HG02970 (cell line): Measurements from ENCODE around the gene ITPRIP.

Experiments used
- ATAC-seq: cut with Tn5 transposase; IDR thresholded peaks from one replicate; pipeline ENCODE4 v1.9.1; 2021; ENCODE audit warnings: mild to moderate bottlenecking, moderate library complexity, moderate number of reproducible peaks; ENCODE audit not compliant: unreplicated experiment, low FRiP score

The ITPRIP gene

DNA sequence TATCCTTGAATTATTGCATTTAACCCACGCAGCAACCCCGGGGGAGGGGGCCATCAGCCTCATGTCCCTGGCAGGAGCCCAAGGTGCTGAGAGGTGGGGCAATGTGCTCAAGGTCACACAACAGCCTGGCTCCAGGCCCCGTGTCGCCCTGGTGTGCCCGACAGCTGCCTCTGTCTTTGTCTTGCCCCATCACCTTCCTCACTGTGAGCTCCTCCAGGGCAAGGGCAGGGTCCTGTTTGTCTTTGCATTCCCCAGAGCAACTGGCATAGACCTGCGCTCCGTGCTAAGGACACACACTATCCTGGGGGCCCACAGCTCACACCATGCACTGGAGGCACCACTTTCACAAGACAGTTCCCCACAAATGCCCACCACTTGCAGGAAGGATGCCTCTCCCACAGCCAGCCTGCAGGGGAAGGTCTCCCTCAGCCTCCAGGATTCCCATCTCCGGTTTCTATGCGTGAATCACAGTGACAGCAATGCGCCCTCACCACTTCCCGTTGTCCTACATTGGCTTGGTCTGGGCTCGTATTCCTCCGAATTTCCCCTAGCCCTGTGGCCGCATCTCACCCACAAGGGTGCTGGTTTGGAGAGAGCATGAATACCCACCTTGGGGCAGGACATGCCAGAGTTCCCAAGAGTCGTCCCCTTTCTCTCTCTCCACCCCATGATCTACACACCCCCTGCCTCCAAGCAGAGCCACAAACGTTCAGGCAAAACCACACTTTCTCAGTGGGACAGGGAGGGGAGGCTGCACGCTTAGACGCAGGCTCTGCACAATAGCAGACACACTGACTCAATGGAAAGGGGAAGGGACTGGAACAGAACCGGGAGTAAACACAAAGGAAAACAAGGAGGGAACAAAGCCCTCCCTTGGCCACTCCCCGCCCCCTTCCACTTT, 10.3 kb downstream of the ITPRIP start:
- no peak for ATAC-seq

- ATAC-seq: no peak
Measured at GRCh38 chr10:104326991-104327610, 11.2 kb downstream of the ITPRIP start.

DNA sequence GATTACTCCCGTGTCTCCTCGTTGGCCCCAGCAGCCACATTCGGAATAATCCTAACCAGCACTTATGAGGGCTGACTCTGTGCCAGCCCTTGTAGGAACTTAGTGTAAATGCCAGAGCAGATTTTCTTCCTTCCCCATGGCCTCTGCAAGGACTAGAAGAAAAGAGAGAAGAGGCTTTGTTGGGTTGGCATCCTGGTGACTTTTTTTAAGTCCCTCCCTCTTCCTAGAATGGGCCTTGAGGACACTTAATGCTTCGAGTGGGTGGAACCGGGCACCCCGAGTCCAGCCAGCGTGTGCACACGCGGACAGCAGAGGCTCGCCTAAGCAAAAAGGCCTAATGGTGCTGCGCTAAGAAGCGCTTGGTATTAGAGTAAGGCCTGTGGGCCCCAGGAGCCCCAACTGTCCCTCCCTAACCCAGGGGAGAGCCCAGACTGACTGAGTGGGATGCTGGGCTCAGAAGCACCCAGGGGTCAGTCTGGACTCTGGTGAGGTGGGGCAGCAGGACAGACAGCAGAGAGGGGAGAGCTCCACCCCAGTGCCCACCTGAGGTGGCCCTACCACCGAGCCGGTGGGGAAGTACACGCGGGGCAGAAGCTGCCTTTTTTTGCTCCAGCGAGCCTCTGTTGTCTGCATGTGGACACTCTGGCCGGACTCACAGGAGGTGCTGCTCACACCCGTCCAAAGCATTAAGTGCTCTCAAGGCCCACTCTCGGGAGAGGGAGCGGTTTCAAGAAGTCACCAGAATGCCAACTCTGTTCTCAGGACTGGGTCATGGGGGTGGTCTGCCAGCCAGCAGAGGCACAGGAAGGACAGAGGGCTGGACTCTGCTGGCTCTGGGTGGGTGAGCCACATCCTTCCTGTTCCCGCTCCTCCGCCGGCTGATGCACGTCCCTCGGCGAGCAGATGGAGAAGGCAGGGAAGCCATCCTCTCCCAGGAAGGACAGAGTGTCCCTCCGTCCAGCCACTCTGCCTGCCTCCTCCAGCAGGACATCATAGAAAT, 12.5 kb downstream of the ITPRIP start:
- ATAC-seq: no peak

- ATAC-seq: no peak
Measured at GRCh38 chr10:104324931-104325330, 13.3 kb downstream of the ITPRIP start.

DNA sequence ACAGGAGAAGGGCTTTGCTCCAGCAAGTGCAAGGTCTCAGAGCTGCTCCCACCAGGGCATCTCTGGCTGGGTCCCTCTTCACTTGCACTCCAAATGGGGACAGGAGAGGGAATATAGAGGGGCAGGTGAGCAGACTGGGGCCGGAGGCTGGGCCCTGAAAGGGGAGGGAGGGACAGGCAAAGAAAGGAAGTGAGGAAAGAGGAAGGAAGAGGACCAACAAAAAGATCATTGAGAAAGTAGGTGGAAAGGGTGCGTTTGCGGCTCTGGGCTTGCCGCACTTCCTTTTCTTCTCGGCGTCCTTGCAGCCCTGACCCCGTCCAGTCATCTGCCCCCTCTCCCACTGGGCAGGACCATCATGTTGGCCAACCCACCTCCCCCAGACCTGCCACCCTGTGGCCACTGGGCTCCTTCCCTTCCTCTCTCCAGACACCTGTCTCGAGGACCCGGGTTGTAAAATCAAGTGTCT, 14.0 kb downstream of the ITPRIP start:
- ATAC-seq: no peak

GRCh38 chr10:104323760-104324201, 14.5 kb downstream of the ITPRIP start:
- ATAC-seq: no peak

DNA sequence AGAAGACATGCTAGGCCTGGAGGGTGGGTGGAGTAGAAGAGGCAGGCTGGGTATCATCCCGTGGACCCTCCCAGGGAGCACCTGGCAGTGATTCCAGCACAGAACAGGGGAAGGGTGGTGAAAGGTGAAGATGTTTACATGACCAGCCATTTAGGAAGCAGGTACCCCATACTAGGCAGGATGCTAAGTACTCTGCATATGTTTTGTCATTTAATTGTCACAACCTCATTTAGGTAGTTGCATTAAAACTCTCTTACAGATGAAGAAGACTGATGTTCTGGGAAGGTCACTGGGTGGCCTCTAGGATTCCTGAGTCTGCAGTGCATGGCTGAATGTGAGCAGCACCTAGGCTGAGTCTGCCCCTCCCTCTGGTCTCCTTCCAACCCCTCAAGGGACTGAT, 15.2 kb downstream of the ITPRIP start:
- ATAC-seq: no peak

DNA sequence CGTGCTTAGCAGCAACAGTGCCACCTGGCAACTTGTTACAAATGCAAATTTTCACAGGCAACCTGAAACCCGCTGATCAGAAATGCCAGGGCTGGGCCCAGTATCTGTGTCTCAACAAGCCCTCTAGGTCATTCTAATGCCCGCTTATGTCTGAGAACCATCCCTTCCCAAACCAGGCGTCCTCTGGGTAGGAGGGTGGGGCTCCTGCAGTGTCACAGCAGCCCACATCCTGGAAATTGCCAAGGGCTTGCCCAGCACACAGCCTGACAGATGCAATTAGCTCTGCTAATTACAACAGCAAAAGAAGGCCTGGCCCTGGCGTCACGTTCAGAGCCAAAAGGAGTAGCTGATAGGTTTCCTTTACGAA, 15.9 kb downstream of the ITPRIP start:
- ATAC-seq: no peak

DNA sequence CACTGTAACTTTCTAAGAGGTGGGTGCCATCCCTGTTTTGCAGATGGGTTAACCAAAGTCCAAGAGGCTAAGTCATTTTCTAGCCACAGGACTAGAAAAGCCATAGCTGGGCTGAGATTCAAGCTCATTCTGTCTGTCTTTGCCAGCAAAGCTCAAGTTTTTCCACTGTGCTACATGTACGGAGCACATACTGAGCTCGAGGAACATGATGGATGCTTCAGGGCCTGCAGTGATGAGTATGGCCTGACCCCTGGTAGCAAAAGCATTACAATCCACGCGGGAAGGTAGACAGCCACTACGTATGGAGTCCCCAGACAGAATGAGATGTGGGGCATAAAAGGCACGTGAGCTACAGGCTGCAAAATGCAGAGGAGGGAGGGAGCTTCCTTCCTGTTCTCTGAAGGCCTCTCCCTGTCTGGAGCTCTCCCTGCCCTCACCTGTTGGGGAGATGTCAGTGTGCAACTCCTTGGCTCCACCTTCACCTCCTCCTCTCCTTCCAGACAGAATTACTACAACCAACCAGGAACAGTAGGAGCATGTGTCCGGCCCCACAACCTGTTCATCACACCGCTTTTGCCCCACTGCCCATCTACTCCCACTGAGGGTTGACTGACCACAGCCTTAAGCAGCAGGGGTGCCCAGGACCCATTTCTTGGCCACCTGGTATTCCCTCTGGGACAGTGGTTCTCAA, 16.4 kb downstream of the ITPRIP start:
- no peak for ATAC-seq

DNA sequence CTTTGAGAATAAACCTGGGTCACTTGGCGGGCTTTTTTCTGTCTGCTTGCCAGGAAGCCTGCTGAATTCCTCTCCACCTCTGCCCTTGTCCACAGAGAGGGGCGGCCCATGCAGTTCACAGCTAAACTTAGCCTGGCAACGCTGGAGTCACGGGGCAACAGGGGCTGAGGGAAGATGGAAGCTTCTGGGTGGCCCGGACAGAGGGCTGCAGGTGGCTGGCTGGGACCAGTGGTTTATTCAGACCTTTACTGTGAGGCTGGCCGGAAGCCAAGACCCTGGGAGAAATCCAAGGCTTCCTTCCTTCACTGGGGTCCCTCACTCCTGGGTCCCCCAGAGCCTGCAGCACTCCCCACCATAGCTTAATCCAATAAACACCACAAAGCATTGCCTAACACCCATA, 17.0 kb downstream of the ITPRIP start:
- no peak for ATAC-seq

- ATAC-seq: no peak
Measured at GRCh38 chr10:104318810-104319741, 19.2 kb downstream of the ITPRIP start.

- ATAC-seq: no peak
Measured at GRCh38 chr10:104318326-104318725, 19.9 kb downstream of the ITPRIP start.

DNA sequence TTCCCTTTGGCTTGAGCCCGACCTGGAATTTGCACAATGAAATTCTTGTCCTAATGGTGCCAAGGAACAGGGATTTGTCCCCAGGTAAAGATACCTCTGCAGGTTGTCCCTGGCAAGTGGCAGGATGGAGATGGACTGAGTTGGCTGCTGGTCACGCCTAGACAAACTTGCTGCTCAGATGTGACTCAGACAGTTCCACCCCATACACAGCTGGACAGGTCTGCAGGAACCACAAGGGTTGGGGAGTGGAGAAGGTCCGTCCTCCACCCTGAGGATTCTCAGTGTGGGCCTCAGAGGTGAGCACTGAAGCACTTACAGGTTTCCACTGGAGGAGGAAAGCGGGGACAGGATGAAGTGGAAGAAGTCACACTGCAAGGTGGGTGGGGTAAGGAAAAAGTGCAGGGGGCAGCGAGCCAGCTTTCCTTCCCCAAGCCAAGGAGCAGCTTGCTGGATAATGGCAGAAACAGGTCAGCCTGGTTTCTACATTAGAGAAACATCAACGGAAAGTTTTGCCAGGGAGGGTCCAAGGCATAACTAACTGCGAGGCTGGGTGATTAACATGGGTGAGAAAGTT, 20.5 kb downstream of the ITPRIP start:
- ATAC-seq: no peak

DNA sequence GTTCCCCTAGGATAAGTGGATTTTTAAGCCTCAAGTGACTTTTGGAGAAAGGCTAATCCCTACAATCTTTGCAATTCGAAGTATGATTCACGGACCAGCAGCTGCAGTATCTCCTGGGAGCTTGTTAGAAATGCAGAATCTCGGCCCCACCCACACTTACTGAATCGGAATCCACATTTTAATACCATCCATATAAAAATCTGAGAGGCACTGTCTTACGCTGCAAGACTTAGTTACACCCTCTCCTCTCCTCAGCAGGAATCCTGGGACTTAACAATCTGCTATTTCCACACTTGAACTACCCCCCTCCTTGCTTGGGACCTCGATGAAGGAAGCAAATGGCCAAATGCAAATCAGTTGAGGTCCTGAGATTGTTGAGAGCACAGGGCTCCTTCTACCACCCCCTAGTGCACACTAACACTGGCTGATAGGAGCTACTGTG, 21.0 kb downstream of the ITPRIP start:
- ATAC-seq: no peak

- ATAC-seq: no peak
Measured at GRCh38 chr10:104316321-104317099, 21.8 kb downstream of the ITPRIP start.

DNA sequence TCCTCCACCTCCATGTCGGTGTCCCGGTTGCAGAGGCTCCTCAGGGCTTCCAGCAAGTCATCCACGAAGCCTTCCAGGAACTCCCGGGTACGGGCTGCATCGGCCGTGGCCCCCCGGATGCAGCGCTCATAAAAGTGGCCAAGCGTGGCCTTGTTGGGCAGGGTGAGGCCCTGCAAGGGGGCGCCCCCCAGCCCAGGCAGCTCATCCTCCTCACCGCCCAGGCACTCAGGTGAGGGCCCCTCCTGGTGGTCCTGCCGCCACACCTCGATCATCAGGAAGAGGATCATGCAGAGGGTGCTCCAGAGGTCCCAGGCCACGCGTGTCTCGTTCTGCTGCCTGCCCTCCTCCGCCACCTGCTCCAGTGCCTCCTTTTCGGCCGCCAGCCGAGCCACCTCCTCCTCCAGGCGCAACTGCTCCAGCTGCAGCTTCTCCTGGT, 22.8 kb downstream of the ITPRIP start:
- ATAC-seq: no peak

DNA sequence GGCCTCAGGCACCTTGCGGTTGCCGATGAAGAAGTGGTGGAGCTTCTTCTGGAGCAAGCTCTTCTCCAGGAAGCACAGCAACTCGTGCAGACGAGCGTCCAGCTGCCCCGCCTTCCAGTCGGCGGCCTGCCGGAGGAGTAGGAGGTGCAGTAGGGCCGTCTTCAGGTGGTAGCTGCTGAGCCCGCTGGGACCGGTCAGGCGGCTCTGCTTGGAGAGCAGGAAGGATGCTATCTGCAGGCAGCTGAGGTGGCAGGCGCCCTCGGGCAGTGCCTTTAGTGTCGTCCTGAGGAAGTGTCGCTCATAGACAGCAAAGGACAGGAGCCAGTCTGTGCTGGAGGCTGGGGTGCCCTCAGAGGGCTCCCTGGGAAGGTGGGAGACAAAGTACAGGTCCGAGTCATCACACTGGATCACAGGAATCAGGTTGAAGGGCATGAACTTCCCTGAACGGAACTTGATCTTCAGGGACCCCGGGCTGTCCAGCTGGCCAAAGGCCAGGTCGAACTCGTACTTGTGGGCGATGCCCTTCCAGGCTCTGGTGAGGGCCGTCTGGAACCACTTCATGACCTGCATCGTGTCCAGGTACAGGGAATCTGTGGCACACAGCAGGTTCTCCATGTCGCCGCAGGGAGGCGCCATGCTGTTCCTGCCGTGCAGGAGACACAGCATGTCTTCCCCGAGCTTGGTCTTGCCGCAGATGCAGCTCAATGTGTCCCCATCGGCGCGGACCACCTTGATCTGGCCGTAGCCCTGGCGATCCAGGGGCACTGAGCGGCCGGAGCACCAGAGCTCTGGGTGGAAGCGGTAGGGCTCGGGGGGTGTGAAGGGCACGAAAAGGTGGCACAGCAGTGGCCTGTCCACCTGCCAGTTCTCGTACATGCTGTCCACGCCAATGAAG, 23.4 kb downstream of the ITPRIP start:
- no peak for ATAC-seq
